Caco-2 (cell line): Measurements from ENCODE around the gene PROSER3. TPM values are rescaled to one million over a fixed set of nuclear protein-coding genes. Genes with fewer than 3 reads are reported as not detected.

Experiments used
- BruUV-seq: library from RNA; stranded (reverse); fragments of 400-500 nt; replicated peaks from 2 replicates; lab custom pipeline; 2021; lab: Mats Ljungman, UMichigan
- CTCF ChIA-PET: fragments of 300-600 bp; sonication (Branson Sonifier 250); formaldehyde crosslinking; loops from one replicate; lab custom pipeline; 2022; ENCODE audit warnings: antibody characterized with exemption; lab: Charles Lee
- POLR2A ChIA-PET: fragments of 300-600 bp; sonication (Branson Sonifier 250); formaldehyde crosslinking; loops from one replicate; lab custom pipeline; 2022; ENCODE audit warnings: antibody characterized with exemption; lab: Charles Lee
- DNase-seq, 2 experiments: peaks; one replicate each; pipeline versions ENCODE4 v3.0.0 to v3.0.0-alpha.2; 2020 to 2022
- H3K27me3 ChIP-seq: replicated peaks from 2 replicates; pipeline ENCODE4 v1.6.0; 2011; ENCODE audit warnings: low read length; ENCODE audit not compliant: control insufficient read depth, insufficient read depth
- H3K36me3 ChIP-seq: 2 replicates; pipeline ENCODE4 v1.5.1; 2011; ENCODE audit warnings: low read length; ENCODE audit not compliant: control insufficient read depth, insufficient read depth
- H3K4me1 ChIP-seq: fragments of 250-450 bp; sonication (Bioruptor Pico); 2 replicates; pipeline ENCODE4 v1.5.1; 2020; ENCODE audit warnings: mild to moderate bottlenecking
- H3K4me3 ChIP-seq: 2 replicates; pipeline ENCODE4 v1.5.1; 2011; ENCODE audit warnings: low read depth, mild to moderate bottlenecking, control low read depth, low read length
- H3K9me3 ChIP-seq: fragments of 250-450 bp; sonication (Bioruptor Pico); 2 replicates; pipeline ENCODE4 v1.5.1; 2020; ENCODE audit warnings: mild to moderate bottlenecking, moderate library complexity
- H3K27ac Mint-ChIP-seq: one replicate; pipeline ENCODE4 v1.8.0; 2022; ENCODE audit warnings: mixed read lengths; ENCODE audit not compliant: unreplicated experiment
- H3K27me3 Mint-ChIP-seq: one replicate; pipeline ENCODE4 v1.8.0; 2022; ENCODE audit warnings: mixed read lengths; ENCODE audit not compliant: insufficient read depth, unreplicated experiment
- H3K36me3 Mint-ChIP-seq: one replicate; pipeline ENCODE4 v1.8.0; 2022; ENCODE audit warnings: mild to moderate bottlenecking, mixed read lengths; ENCODE audit not compliant: insufficient read depth, unreplicated experiment
- H3K4me1 Mint-ChIP-seq: one replicate; pipeline ENCODE4 v1.8.0; 2022; ENCODE audit warnings: low read depth, mixed read lengths; ENCODE audit not compliant: unreplicated experiment
- H3K4me3 Mint-ChIP-seq: one replicate; pipeline ENCODE4 v1.8.0; 2022; ENCODE audit warnings: mild to moderate bottlenecking, moderate library complexity, mixed read lengths; ENCODE audit not compliant: unreplicated experiment
- H3K9me3 Mint-ChIP-seq: one replicate; pipeline ENCODE4 v1.8.0; 2022; ENCODE audit warnings: mixed read lengths; ENCODE audit not compliant: unreplicated experiment
- CTCF ChIP-seq, 2 experiments: fragments of 200-600 bp in 1 of 2; IDR thresholded peaks; 1 replicate in 1 of 2; 2 replicates in 1 of 2; pipeline versions ENCODE4 v1.5.1 to v1.8.0; 2011 to 2022; ENCODE audit warnings: antibody characterized with exemption in 1 of 2, control low read depth in 1 of 2, inconsistent platforms in 1 of 2, low read depth in 1 of 2, low read length in 1 of 2, mild to moderate bottlenecking in 1 of 2, moderate library complexity in 1 of 2; ENCODE audit not compliant: insufficient read depth in 1 of 2, severe bottlenecking in 1 of 2, unreplicated experiment in 1 of 2
- intact Hi-C: fragments of 100-400 bp; cut with micrococcal nuclease; formaldehyde crosslinking; loops from one replicate; pipeline ENCODE4 v1.10.0; 2022; ENCODE audit not compliant: unreplicated experiment
- total RNA-seq: library from RNA; stranded (reverse); gene quantifications from 2 replicates; pipeline ENCODE4 v1.2.3, GENCODE V29; 2022

Gene PROSER3
- total RNA-seq, 1 experiment from 2014 or later, result 34.6 TPM

- H3K4me1 ChIP-seq, result peaks cover 7% of the 10 kb centered on the region
- no peak for TF ChIP-seq CTCF (IDR thresholded peaks at IDR 0.05; ENCODE audit: insufficient read depth in 1 of 2, low read depth in 1 of 2, low read length in 1 of 2, severe bottlenecking in 1 of 2, unreplicated experiment in 1 of 2)
- H3K4me3 ChIP-seq, result no peak within 1 kb of the TSS
- Mint-ChIP-seq H3K4me1 (no peaks in the 10 kb centered on the region), H3K27ac (no peak within 1 kb of the TSS), H3K9me3 (no peaks in the 10 kb centered on the region), H3K4me3 (no peak within 1 kb of the TSS), H3K27me3 (peaks cover 2% of the 10 kb centered on the region), H3K36me3 (no peaks in the 10 kb centered on the region)
- no peaks in the 10 kb centered on the region for H3K36me3 ChIP-seq
- ChIA-PET POLR2A (no interaction called here), CTCF (no interaction called here)
- intact Hi-C loops, result no loop called here
- no TSS peak for BruUV-seq
- no peak for DNase-seq
- H3K9me3 ChIP-seq, result no peaks in the 10 kb centered on the region
- H3K27me3 ChIP-seq, result no peaks in the 10 kb centered on the region
Observed at GRCh38 chr19:35812220-35813042, 54.5 kb downstream of the PROSER3 start, which contains the start of gene PRODH2. Gene PRODH2, minus strand, starts transcription at chr19:35812845. Its CDS starts 40 bp downstream, at chr19:35812805.

- Mint-ChIP-seq H3K9me3 (no peaks in the 10 kb centered on the region), H3K36me3 (no peaks in the 10 kb centered on the region), H3K27me3 (peaks cover 2% of the 10 kb centered on the region), H3K27ac (no peak overlapping the region), H3K4me3 (no peak overlapping the region), H3K4me1 (no peaks in the 10 kb centered on the region)
- no peak for TF ChIP-seq CTCF (IDR thresholded peaks at IDR 0.05; ENCODE audit: insufficient read depth in 1 of 2, low read depth in 1 of 2, low read length in 1 of 2, severe bottlenecking in 1 of 2, unreplicated experiment in 1 of 2)
- no peaks in the 10 kb centered on the region for H3K9me3 ChIP-seq
- no peaks in the 10 kb centered on the region for H3K36me3 ChIP-seq
- BruUV-seq, result no TSS peak
- DNase-seq, result no peak
- intact Hi-C loops, result no loop called here
- no peak overlapping the region for H3K4me3 ChIP-seq
- peaks cover 7% of the 10 kb centered on the region for H3K4me1 ChIP-seq
- no peaks in the 10 kb centered on the region for H3K27me3 ChIP-seq
- ChIA-PET POLR2A (no interaction called here), CTCF (no interaction called here)
Observed at GRCh38 chr19:35813043-35813890, 55.3 kb downstream of the PROSER3 start.

GRCh38 chr19:35816262-35816661 is 58.3 kb downstream of the PROSER3 start:
- TF ChIP-seq CTCF (IDR thresholded peaks at IDR 0.05; ENCODE audit: insufficient read depth in 1 of 2, low read depth in 1 of 2, low read length in 1 of 2, severe bottlenecking in 1 of 2, unreplicated experiment in 1 of 2), result no peak
- no peak overlapping the region for H3K4me3 Mint-ChIP-seq
- peaks cover 10% of the 10 kb centered on the region for H3K4me1 ChIP-seq
- peaks cover 2% of the 10 kb centered on the region for H3K27me3 Mint-ChIP-seq
- CTCF ChIA-PET, result no interaction called here
- no peaks in the 10 kb centered on the region for H3K27me3 ChIP-seq
- peaks cover 6% of the 10 kb centered on the region for H3K36me3 Mint-ChIP-seq
- H3K9me3 Mint-ChIP-seq, result no peaks in the 10 kb centered on the region
- no peak overlapping the region for H3K27ac Mint-ChIP-seq
- H3K4me1 Mint-ChIP-seq, result no peaks in the 10 kb centered on the region
- H3K9me3 ChIP-seq, result no peaks in the 10 kb centered on the region
- POLR2A ChIA-PET, result no interaction called here
- no TSS peak for BruUV-seq
- DNase-seq, result no peak
- H3K36me3 ChIP-seq, result no peaks in the 10 kb centered on the region
- intact Hi-C loops, result no loop called here
- no peak overlapping the region for H3K4me3 ChIP-seq
